ENCODE results near the gene IVD. TPM values are rescaled to one million over a fixed set of nuclear protein-coding genes. Genes with fewer than 3 reads are reported as not detected.

IVD gene
- total and polyA plus RNA-seq, 2 donors (not counting 1 experiment from before 2014, with no cell fraction given): 41.7 to 106 TPM

DNA sequence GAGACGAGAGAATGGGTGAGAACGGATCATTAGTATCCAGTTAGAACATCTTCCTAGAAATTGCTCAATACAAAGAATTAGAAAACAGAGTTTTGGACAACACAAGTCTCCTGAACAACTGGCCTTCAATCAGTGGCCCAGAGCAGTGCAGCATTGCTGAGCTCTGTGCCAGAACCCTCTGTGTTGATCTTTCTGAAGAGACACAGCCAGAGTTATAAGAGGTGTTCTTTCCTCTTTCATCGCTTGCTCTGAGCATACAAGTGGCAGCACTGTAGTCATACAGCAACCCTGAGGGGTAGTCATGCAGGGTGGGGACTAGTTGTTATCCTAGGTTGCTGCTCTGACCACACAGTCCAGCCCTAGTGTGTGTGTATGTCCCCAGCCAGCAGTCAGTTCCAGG, 19.1 kb upstream of the IVD start:
- H3K4me1 Mint-ChIP-seq: peaks cover 12% of the 10 kb centered on the region
- Histone ChIP-seq H3K4me1 (ENCODE audit: control insufficient read depth in 2 of 2, insufficient read depth in 2 of 2, low read length in 2 of 2) (peaks cover 6 to 13% of the 10 kb centered on the region in 2 donors), H3K36me3 (replicated peaks in 1 of 2; ENCODE audit: control extremely low read depth in 1 of 2, control insufficient read depth in 1 of 2, extremely low read depth in 1 of 2, insufficient read depth in 2 of 2, low read length in 1 of 2) (peaks cover 10 to 32% of the 10 kb centered on the region in 2 experiments), H4K20me1 (ENCODE audit: control insufficient read depth, insufficient read depth, low read length, poor library complexity, severe bottlenecking) (no peaks in the 10 kb centered on the region), H3K27ac (ENCODE audit: low read length in 2 of 2) (no peak overlapping the region), H3K4me3 (ENCODE audit: control extremely low read depth in 1 of 5, extremely low read depth in 1 of 5, insufficient read depth in 1 of 5, low read depth in 2 of 5, low read length in 4 of 5) (no peak overlapping the region), H3K9ac (ENCODE audit: low read length) (no peak overlapping the region), H3K79me2 (ENCODE audit: control insufficient read depth, insufficient read depth, low read length) (peaks cover 11% of the 10 kb centered on the region), H2AFZ (ENCODE audit: insufficient read depth, low read depth, low read length, poor library complexity, severe bottlenecking) (no peak overlapping the region), H3K27me3 (replicated peaks in 1 of 4; ENCODE audit: control extremely low read depth in 1 of 4, control insufficient read depth in 3 of 4, insufficient read depth in 4 of 4, low read length in 3 of 4) (no peaks in the 10 kb centered on the region), H3K9me3 (ENCODE audit: control extremely low read depth in 1 of 3, control insufficient read depth in 2 of 3, insufficient read depth in 1 of 3, low read length in 2 of 3) (no peaks in the 10 kb centered on the region), H3K4me2 (replicated peaks; ENCODE audit: low read depth, low read length, poor library complexity, severe bottlenecking) (no peak overlapping the region)
- H3K27ac Mint-ChIP-seq: no peak overlapping the region
- 96% methylated on average over 3 of the region's 3 CpGs for WGBS (ENCODE audit: insufficient coverage)
- H3K4me3 Mint-ChIP-seq: no peak overlapping the region
- TF ChIP-seq, protein P1, sequence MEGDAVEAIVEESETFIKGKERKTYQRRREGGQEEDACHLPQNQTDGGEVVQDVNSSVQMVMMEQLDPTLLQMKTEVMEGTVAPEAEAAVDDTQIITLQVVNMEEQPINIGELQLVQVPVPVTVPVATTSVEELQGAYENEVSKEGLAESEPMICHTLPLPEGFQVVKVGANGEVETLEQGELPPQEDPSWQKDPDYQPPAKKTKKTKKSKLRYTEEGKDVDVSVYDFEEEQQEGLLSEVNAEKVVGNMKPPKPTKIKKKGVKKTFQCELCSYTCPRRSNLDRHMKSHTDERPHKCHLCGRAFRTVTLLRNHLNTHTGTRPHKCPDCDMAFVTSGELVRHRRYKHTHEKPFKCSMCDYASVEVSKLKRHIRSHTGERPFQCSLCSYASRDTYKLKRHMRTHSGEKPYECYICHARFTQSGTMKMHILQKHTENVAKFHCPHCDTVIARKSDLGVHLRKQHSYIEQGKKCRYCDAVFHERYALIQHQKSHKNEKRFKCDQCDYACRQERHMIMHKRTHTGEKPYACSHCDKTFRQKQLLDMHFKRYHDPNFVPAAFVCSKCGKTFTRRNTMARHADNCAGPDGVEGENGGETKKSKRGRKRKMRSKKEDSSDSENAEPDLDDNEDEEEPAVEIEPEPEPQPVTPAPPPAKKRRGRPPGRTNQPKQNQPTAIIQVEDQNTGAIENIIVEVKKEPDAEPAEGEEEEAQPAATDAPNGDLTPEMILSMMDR (IDR thresholded peaks at IDR 0.05): no peak
- TF ChIP-seq EZH2 (IDR thresholded peaks at IDR 0.05; ENCODE audit: borderline replicate concordance, insufficient read depth, low read depth, low read length, poor library complexity, severe bottlenecking): no peak
- H3K27me3 Mint-ChIP-seq: no peaks in the 10 kb centered on the region
- CTCF ChIA-PET: interaction anchor here (1.2 to 2.0 kb wide), 3 partner anchors 13 to 35 kb away, joined by 3 to 6 read pairs (median 6); no protein-coding TSS in a partner anchor
- DNase-seq (no peak), ATAC-seq (ENCODE audit: low read depth) (no peak)
- POLR2A ChIA-PET: no interaction called here
- intact Hi-C loops (cut with micrococcal nuclease): no loop called here
- no peaks in the 10 kb centered on the region for H3K9me3 Mint-ChIP-seq (ENCODE audit: insufficient read depth)

DNA sequence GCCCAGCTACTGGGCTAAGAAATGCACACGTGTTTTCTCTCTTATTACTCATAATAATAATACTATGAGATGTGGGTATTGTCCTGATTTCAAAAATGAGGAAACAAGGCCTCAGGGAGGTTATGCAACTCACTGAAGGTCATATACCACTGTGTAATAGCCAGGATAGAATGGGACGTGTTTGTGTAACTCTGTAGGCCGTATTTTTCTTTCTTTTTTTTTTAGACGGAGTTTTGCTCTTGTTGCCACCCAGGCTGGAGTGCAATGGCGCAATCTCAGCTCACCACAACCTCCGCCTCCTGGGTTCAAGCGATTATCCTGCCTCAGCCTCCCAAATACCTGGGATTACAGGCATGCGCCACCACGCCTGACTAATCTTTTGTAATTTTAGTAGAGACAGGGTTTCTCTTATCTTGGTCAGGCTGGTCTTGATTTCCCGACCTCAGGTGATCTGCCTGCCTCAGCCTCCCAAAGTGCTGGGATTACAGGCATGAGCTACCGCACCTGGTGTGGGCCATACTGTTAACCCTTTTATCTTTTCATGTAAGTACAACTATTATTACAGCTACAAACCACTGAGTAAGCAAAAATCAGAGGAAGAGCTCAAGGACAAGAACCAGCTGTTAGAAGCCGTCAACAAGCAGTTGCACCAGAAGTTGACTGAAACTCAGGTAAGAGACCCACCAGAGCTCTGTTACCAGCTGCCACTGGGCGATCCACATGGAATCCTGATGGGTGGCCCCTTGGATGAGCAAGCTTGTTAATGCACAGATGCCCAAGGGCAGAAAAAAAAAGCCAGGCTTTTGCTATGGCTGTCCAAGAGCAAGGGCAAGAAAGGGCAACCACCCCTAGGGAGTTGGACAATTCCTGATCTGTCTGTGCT, 16.4 kb upstream of the IVD start:
- Histone ChIP-seq H3K79me2 (ENCODE audit: control insufficient read depth, insufficient read depth, low read length) (no peaks in the 10 kb centered on the region), H3K27me3 (replicated peaks in 1 of 4; ENCODE audit: control extremely low read depth in 1 of 4, control insufficient read depth in 3 of 4, insufficient read depth in 4 of 4, low read length in 3 of 4) (no peaks in the 10 kb centered on the region), H3K27ac (ENCODE audit: low read length in 2 of 2) (no peak overlapping the region), H3K36me3 (replicated peaks in 1 of 2; ENCODE audit: control extremely low read depth in 1 of 2, control insufficient read depth in 1 of 2, extremely low read depth in 1 of 2, insufficient read depth in 2 of 2, low read length in 1 of 2) (peaks cover 15 to 51% of the 10 kb centered on the region in 2 experiments), H4K20me1 (ENCODE audit: control insufficient read depth, insufficient read depth, low read length, poor library complexity, severe bottlenecking) (no peaks in the 10 kb centered on the region), H3K4me1 (ENCODE audit: control insufficient read depth in 2 of 2, insufficient read depth in 2 of 2, low read length in 2 of 2) (no peaks in the 10 kb centered on the region), H3K9ac (ENCODE audit: low read length) (no peak overlapping the region), H3K9me3 (ENCODE audit: control extremely low read depth in 1 of 3, control insufficient read depth in 2 of 3, insufficient read depth in 1 of 3, low read length in 2 of 3) (no peaks in the 10 kb centered on the region), H3K4me2 (replicated peaks; ENCODE audit: low read depth, low read length, poor library complexity, severe bottlenecking) (no peak overlapping the region), H3K4me3 (ENCODE audit: control extremely low read depth in 1 of 5, extremely low read depth in 1 of 5, insufficient read depth in 1 of 5, low read depth in 2 of 5, low read length in 4 of 5) (no peak overlapping the region), H2AFZ (ENCODE audit: insufficient read depth, low read depth, low read length, poor library complexity, severe bottlenecking) (no peak overlapping the region)
- Mint-ChIP-seq H3K27ac (no peak overlapping the region), H3K9me3 (ENCODE audit: insufficient read depth) (no peaks in the 10 kb centered on the region), H3K4me1 (no peaks in the 10 kb centered on the region), H3K4me3 (no peak overlapping the region), H3K27me3 (no peaks in the 10 kb centered on the region)
- ChIA-PET CTCF (interaction anchor here (0.5 to 1.2 kb wide), 3 partner anchors 32 to 499 kb away, joined by 3 read pairs; no protein-coding TSS in a partner anchor), POLR2A (interaction anchor here (0.6 kb wide), 1 partner anchor 819 kb away, joined by 3 read pairs; no protein-coding TSS in a partner anchor)
- TF ChIP-seq EZH2 (IDR thresholded peaks at IDR 0.05; ENCODE audit: borderline replicate concordance, insufficient read depth, low read depth, low read length, poor library complexity, severe bottlenecking): no peak
- TF ChIP-seq, protein P1 (IDR thresholded peaks at IDR 0.05): no peak
- no peak for DNase-seq
- WGBS (ENCODE audit: insufficient coverage): 99% methylated on average over 7 of the region's 13 CpGs
- intact Hi-C loops (cut with micrococcal nuclease): no loop called here
- ATAC-seq (ENCODE audit: low read depth): no peak
